Activated CD4-positive, alpha-beta T cell treated with anti-CD3 and anti-CD28 coated beads, Interleukin-2, Interleukin-4, amounts not matched to agents 100 ng/mL and 50 ng/mL, durations not matched to agents 16 hours and 8 hours (primary cell): ENCODE measurements around the gene ATF4.
A peak's percentile ranks its signal among the peaks of the same experiment; 100 is the strongest.

ENCODE experiments used
- DNase-seq: peaks from one replicate; pipeline ENCODE4 v3.0.0-alpha.2; 2020; ENCODE audit warnings: low spot score

Gene ATF4, protein sequence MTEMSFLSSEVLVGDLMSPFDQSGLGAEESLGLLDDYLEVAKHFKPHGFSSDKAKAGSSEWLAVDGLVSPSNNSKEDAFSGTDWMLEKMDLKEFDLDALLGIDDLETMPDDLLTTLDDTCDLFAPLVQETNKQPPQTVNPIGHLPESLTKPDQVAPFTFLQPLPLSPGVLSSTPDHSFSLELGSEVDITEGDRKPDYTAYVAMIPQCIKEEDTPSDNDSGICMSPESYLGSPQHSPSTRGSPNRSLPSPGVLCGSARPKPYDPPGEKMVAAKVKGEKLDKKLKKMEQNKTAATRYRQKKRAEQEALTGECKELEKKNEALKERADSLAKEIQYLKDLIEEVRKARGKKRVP

DNA sequence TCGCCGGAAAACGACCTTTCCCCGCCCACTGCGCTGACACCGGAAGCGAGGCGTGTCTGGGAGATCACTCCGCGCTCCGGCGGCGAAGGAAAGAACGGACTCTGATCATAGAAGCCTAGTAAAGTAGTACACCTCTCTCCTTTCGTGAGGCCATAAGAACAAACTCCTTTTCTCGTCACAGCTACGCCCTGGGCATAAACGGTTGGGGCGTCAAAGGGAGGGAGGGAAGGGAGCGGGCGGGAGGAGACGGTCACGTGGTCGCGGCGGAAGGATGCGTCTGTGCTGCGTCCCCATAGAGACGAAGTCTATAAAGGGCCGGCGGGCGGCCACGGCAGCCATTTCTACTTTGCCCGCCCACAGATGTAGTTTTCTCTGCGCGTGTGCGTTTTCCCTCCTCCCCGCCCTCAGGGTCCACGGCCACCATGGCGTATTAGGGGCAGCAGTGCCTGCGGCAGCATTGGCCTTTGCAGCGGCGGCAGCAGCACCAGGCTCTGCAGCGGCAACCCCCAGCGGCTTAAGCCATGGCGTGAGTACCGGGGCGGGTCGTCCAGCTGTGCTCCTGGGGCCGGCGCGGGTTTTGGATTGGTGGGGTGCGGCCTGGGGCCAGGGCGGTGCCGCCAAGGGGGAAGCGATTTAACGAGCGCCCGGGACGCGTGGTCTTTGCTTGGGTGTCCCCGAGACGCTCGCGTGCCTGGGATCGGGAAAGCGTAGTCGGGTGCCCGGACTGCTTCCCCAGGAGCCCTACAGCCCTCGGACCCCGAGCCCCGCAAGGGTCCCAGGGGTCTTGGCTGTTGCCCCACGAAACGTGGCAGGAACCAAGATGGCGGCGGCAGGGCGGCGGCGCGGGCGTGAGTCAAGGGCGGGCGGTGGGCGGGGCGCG lies at the start of gene ATF4:
Gene ATF4 (plus strand): TSS at position 337 of the 880 bp plus-strand sequence. CDS start 884 bp downstream, outside the sequence.
- DNase-seq: peak; percentile 89

DNA sequence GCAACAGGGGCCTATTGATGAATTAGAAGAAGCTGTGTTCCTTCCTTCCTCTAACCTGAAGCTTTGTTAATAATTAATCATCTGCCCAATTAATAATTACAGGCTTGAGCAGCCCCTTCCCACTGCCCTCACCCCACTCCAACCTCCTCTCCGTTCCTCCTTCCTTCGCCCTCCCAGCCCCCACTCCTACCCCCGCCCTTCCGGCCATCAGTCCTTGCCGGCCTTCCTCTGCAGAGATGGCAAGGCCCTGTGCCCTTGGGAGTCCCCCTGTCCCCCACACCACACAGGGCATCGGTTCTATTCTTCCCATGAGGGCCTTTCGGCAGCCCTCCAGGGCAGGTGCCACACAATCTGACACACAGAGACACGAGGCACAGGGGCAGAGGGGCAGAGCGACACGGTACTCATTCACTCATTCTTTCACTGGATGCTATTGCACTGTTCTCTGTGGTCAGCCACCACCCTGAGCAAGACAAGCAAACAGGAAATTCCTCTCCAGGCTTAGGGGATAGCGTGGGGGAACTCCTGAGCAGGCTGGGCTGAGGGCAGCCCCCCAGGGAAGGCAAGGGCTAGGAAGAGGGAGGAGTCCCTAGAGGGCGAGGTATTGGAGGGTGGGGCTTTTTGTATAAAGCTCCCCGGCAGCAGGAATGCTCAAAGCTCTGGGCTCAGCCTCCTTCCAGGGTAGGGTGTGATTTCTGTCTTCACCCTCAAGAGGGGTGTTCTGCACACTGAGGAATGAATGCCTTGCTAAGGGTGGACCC lies 48.8 kb upstream of the ATF4 start:
- no peak for DNase-seq

DNA sequence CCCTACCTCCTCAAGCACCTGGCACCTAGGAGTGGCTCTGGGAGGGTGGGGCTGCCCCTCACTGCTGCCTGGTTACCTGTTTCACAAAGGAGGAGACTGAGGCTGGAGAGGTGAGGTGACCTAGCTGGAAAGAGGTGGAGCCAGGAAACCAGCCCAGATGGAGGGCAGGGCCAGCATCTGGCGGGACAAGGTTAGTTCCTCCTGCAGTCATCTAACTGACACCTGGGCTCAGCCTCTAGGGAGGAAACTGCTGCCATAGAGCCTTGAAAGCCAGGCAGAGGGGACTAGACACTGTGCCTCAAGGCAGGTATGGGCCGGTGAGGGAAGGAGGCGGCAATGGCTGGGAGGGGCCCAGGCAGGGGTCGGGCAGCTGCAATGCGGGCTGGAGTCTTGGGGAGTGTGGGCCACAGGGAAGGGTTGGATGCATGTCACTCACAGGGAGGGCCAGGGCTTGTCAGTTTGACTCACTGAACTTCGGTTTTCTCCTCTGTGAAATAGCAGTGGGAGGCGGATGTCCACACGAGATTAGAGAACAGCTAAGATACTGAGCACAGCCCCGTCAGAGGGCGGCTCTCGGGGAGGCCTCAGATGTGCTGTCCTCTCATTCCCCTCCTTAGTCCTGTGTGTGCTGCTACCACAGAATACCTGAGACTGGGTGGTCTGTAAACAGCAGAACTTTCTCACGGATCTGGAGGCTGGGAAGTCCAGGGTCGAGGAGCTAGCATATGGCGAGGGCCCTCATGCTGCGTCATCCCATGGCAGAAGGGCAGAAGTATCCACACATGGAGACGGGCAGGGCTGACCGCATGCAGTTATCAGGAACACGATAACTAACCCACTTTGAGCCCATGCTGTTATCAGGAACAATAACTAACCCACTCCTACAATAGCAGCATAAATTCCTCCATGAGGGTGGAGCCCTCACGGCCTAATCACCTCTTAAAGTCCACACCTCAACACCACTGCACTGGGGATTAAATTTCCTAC lies 47.5 kb upstream of the ATF4 start:
- DNase-seq: no peak

DNA sequence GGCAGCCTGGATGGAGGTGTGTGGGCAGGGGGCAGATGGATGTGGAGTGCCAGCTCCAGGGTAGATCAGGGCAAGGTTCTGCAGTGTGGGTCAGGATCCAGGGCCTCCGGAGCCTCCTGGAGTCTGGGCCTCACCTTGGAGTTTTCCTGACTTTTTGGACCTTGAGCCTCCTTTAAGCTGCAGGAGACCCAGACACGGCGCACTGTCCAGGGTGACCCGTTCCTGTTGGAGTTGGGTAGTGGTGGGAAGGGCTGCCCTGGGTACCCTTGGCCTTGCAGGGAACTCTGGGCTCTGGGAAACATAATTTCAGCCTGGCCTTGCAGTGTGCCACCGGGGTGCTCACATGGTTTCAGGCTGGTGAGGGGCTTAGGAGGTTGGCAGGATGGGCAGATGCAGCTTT lies 46.5 kb upstream of the ATF4 start:
- DNase-seq: no peak

DNA sequence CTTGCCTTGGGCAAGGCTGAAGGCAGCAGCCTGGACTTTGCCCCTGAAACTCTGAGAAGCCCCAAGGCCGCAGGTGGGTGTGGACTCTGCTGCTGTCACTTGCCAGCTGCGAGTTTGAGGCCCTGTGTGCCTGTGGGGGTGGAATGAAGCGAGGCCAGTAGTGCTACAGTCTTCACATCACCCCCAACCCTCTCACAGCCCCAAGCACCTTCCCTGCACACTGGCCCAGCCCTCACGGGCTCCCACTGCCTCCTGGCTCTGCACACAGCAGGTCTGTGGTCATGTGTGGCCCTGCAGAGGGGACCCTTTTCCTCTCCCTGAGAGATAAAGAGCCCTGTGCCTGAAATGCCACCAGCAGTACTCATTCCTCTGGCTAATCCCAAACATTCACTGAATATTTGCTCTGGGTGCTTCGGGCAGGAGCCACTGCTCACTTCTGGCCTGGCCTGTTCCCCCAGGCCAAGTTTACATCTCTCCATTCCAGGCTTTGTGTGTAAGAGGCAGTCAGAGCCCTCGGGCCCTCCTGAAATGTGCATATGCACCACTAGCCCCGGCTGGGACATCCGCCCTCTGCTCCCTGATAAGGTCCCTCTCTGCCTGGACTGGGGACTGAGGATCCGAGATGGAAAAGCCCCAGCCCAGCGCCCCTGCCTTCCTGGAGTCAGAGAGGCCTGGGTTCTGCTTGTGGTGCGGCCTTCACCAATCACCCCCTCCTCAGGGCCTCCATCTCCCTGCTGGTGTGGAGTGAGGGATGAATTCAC lies 45.8 kb upstream of the ATF4 start:
- DNase-seq: no peak

DNA sequence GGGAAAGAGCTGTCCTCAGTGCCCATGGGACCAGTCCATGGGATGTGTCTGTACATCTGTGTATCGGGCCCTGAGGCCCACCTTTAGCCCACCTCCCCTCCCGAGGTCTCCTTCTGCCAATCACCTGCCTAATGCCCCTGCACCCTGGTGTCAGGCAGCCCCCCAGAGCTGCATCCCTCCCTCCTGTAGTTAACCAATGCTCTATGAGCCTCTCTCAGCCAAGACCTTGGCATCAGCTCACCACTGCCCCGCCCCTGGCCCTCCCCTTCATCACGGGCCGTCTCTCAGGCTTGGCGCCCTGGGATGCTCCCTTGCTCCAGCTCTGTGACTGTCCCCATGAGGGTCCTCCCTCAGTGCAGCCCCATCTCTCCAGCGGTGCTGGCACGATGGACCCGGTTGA lies 45.0 kb upstream of the ATF4 start:
- DNase-seq: no peak

DNA sequence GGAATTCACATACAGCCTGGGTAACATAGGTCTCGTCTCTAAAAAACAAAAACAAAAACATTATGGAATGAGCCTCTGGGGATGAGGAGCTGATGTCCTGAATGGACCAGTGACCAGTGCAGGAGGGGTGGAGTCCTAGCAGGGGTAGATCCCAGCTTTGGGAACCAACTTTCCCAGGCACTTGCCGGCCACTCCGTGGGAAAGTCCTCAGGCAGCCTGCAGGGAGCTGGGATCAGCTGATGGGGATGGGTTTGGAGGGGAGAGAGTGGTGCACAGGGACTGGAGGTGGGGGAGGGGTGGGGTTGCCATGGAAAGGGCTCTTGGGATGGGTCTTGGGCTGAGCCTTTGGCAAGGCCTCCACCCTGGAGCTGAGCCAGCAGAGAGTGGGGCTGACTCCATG lies 44.5 kb upstream of the ATF4 start:
- no peak for DNase-seq

DNA sequence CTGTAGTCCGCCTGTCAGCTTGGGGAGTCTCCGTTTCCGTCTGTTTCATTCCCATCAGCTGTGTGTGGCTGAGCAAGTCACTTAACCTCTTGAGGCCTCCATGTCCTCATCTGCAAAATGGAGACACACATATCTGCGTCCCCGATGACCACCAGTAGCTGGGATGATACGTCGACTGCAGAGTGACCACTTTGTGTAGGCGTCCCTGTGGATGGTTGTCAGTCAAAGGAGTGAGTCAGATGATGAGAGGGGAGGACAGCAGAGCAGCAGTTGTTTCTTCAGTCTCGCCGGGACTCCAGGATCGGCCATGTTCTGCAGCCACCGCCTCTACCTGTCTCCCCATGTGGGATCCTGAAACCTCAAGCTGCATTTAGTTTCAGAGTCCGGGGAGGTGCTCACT lies 43.7 kb upstream of the ATF4 start:
- DNase-seq: no peak

DNA sequence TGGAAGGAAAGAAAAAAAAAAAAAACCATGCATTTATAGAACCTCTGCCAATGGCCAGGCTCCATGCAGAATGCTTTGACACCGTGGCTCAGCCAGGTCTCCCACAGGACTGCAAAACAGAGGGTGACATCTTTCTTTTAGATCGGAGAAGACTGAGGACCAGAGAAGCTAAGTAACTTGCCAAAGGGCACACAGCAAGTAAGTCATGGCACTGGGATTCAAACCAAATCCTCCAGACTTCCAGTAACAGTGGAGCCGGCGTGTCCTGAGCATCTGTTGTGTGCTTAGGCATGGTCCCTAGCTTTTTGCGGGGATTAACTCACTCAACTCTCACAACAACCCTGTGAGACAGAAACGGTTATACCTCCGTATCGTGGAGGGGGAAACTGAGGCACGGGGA lies 42.8 kb upstream of the ATF4 start:
- DNase-seq: no peak

DNA sequence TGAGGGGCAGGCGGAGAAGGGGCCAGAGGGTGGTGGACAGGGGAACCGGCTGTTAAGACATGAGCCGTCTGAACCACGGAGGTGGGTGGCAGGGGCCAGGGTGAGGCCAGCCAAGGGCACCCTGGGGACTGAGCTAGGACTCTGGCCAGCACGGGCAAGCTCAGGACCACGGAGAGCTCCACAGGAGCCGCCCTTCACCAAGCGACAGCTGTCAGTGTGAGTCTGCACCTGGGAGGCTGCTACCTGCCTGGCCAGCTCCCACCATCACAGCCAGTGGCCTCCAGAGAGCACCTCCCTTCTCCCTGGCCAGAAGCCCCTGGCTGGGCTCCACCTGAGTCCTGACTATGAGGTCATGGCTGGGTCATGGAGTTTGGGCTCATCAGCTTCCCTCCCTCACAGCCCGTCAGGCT lies 41.9 kb upstream of the ATF4 start:
- no peak for DNase-seq

DNA sequence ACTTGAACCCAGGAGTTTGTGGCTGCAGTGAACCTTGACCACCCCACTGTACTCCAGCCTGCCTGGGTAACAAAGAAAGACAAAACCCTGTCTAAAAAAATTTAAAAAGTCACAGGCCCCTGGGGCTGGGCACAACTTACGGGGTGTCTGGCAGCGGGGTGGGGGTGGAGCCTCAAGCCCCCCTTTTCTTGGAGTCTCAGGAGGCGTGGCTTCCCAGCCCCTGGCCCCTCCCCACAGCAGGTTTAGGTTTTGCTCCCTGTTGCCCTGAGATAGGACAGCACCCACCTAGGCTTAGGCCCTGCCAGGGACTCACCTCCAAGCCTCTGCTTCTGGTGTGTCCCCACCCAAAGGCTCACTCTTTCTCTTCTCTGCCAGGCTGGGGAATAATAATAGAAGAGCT lies 41.1 kb upstream of the ATF4 start:
- no peak for DNase-seq

DNA sequence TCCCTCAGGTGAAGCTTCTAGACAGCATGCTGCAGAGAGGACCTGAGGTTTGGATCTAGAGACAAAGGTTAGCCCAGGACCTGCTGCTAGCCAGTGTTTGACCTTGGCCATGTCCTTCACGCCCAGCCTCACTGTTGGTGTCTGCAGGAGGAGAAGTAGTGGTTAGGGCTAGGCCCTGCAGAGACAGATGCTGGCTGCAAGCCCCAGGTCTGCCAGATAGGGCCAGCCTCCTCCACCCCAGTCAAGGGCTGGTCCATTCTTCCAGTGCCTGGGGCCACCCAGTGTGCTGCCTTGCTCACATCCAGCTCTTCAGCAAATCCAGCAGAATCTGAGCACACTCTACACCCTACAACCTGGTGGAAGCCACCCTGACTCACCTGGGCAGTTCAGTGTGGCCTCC lies 39.8 kb upstream of the ATF4 start:
- no peak for DNase-seq

DNA sequence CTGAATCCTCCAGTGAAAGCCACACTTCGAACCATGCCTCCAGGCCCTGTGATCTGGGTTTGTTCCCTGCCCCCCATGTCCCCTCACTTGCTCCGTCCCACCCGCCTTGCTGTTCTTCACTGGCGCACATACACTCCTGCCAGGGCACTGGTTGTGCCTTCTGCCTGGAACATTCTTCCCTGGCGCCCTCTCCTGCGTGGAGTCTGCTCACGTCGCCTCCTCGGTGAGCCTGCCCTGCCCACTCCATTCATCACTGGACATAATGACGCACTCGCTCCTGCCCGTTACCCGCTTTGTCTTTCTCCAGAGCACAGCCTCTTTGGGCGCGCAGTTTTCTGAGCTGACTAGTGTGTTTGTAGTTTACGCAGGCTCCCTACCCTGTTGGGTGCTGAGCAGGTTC lies 39.3 kb upstream of the ATF4 start:
- DNase-seq: no peak

DNA sequence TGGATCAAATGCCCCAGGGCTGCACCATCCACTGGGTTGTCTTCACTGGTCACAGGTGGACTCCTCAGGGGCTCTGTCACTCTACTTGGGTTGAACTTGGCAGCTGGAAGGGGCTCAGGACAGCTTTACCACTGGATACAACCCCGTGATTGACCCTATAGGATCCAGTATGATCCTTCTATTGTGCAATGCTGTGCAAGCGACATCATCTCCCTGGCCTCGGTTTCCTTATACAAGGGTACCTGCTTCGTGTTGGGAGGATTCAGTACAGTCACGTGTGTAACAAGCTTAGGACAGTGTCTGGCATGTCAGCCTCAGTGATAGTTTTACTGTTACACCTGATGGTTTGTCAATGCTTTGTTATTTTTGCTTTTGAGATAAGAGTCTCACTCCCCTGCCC lies 38.8 kb upstream of the ATF4 start:
- DNase-seq: no peak

DNA sequence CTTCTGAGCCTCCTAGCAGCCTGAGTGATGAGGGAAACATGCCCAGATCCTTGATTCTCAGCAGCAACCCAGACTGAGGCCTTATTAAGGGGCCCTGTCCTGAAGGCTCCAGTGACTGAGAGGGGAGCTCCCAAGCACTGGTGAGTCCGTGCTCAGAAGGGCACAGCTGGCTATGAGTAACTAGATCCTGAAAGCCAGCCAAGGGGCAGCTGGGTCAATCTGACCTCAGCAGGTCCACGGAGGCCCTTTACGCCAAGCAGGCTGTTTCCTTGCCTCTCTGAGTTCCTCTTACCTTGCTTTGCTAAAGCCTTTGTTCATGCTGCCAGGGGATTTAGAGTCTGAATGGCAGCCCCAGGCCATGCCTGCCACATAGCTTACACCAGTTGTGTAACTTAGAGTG lies 37.6 kb upstream of the ATF4 start:
- DNase-seq: no peak

DNA sequence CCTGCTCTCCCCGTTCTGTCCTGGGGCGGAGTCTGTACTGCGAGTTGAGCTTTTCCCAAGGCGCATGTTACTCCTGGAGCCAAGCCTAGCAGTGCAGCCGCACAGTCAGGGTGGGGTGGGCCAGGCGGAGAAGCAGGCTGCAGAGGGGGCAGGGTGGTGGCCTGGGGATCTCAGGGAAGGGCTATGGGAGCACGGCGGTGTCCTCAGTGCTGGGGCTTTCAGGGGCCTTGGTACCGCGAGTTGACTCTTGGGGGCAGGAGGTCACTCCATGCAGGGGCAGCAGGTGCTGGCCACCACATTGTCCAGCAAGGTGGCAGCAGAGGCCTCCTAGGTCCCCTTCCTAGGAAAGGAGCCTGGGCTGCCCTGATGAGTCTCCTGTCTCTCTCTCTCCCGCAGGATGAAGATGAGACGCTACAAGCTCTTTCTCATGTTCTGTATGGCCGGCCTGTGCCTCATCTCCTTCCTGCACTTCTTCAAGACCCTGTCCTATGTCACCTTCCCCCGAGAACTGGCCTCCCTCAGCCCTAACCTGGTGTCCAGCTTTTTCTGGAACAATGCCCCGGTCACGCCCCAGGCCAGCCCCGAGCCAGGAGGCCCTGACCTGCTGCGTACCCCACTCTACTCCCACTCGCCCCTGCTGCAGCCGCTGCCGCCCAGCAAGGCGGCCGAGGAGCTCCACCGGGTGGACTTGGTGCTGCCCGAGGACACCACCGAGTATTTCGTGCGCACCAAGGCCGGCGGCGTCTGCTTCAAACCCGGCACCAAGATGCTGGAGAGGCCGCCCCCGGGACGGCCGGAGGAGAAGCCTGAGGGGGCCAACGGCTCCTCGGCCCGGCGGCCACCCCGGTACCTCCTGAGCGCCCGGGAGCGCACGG lies 33.2 kb upstream of the ATF4 start:
- DNase-seq: no peak

DNA sequence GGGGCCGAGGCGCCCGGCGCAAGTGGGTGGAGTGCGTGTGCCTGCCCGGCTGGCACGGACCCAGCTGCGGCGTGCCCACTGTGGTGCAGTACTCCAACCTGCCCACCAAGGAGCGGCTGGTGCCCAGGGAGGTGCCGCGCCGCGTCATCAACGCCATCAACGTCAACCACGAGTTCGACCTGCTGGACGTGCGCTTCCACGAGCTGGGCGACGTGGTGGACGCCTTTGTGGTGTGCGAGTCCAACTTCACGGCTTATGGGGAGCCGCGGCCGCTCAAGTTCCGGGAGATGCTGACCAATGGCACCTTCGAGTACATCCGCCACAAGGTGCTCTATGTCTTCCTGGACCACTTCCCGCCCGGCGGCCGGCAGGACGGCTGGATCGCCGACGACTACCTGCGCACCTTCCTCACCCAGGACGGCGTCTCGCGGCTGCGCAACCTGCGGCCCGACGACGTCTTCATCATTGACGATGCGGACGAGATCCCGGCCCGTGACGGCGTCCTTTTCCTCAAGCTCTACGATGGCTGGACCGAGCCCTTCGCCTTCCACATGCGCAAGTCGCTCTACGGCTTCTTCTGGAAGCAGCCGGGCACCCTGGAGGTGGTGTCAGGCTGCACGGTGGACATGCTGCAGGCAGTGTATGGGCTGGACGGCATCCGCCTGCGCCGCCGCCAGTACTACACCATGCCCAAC lies 32.4 kb upstream of the ATF4 start:
- DNase-seq: no peak

DNA sequence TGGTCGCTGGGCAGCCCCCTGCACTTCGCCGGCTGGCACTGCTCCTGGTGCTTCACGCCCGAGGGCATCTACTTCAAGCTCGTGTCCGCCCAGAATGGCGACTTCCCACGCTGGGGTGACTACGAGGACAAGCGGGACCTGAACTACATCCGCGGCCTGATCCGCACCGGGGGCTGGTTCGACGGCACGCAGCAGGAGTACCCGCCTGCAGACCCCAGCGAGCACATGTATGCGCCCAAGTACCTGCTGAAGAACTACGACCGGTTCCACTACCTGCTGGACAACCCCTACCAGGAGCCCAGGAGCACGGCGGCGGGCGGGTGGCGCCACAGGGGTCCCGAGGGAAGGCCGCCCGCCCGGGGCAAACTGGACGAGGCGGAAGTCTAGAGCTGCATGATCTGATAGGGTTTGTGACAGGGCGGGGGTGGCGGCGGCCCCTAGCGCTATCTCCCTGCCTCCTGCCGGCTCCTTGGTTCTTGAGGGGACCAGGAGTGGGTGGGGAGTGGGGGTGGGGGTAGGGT lies 31.7 kb upstream of the ATF4 start:
- no peak for DNase-seq
